HepG2 (cell line): ENCODE data around the gene KIAA0825. TPM values are rescaled to one million over a fixed set of nuclear protein-coding genes. Genes with fewer than 3 reads are reported as not detected.

Source experiments
- CREB1 ChIP-seq, 2 experiments: fragments of 450-650 bp in 1 of 2; IDR thresholded peaks; 2 replicates each; pipeline ENCODE4 v1.6.1; 2016 to 2017; ENCODE audit warnings: control low read depth in 1 of 2, mild to moderate bottlenecking in 1 of 2, missing compliant biosample characterization in 1 of 2, missing genetic modification characterization in 1 of 2
- GRHL1 ChIP-seq: sonication (generic); formaldehyde crosslinking; conservative IDR thresholded peaks from 2 replicates; pipeline ENCODE4 v1.8.0; 2022; ENCODE audit warnings: missing genetic modification reagents
- POLR2AphosphoS5 ChIP-seq: IDR thresholded peaks from 2 replicates; pipeline ENCODE4 v1.6.1; 2012; ENCODE audit warnings: low read depth, low read length
- PRPF4 ChIP-seq: fragments of 200-400 bp; formaldehyde crosslinking; IDR thresholded peaks from 2 replicates; pipeline ENCODE4 v1.6.1; 2016; ENCODE audit warnings: low read length, low read depth; ENCODE audit not compliant: poor library complexity, severe bottlenecking
- RARG ChIP-seq: sonication (generic); formaldehyde crosslinking; IDR thresholded peaks from 2 replicates; pipeline ENCODE4 v1.4.0; 2020; ENCODE audit warnings: low read depth, mild to moderate bottlenecking, missing genetic modification reagents
- RBFOX2 ChIP-seq: fragments of 200-400 bp; formaldehyde crosslinking; IDR thresholded peaks from 2 replicates; pipeline ENCODE4 v1.6.1; 2017; ENCODE audit warnings: low read depth, mild to moderate bottlenecking, low read length
- SETDB1 ChIP-seq: sonication (generic); formaldehyde crosslinking; IDR thresholded peaks from 2 replicates; pipeline ENCODE4 v1.5.1; 2020; ENCODE audit warnings: missing genetic modification reagents, mild to moderate bottlenecking, borderline replicate concordance
- SKIL ChIP-seq: sonication (generic); formaldehyde crosslinking; IDR thresholded peaks from 2 replicates; pipeline ENCODE4 v1.8.0; 2022; ENCODE audit warnings: missing genetic modification reagents, mild to moderate bottlenecking, moderate library complexity, borderline replicate concordance
- SNAPC2 ChIP-seq: sonication (generic); formaldehyde crosslinking; IDR thresholded peaks from 2 replicates; pipeline ENCODE4 v1.8.1; 2022; ENCODE audit warnings: mild to moderate bottlenecking, missing genetic modification reagents
- WIZ ChIP-seq: sonication (generic); formaldehyde crosslinking; IDR thresholded peaks from 2 replicates; pipeline ENCODE4 v1.5.1; 2020; ENCODE audit warnings: mild to moderate bottlenecking, missing genetic modification reagents
- ZNF484 ChIP-seq: sonication (generic); formaldehyde crosslinking; IDR thresholded peaks from 2 replicates; pipeline ENCODE4 v1.5.1; 2020; ENCODE audit warnings: mild to moderate bottlenecking, low read depth, missing genetic modification reagents, borderline replicate concordance
- ZNF543 ChIP-seq: sonication (generic); formaldehyde crosslinking; IDR thresholded peaks from 2 replicates; pipeline ENCODE4 v1.4.0; 2020; ENCODE audit warnings: mild to moderate bottlenecking, missing genetic modification reagents
- ZNF550 ChIP-seq: sonication (generic); formaldehyde crosslinking; IDR thresholded peaks from 2 replicates; pipeline ENCODE4 v1.4.0; 2020; ENCODE audit warnings: mild to moderate bottlenecking, missing genetic modification reagents, borderline replicate concordance
- ZNF563 ChIP-seq: sonication (generic); formaldehyde crosslinking; IDR thresholded peaks from 2 replicates; pipeline ENCODE4 v1.8.0; 2022; ENCODE audit warnings: mild to moderate bottlenecking, moderate library complexity, missing genetic modification reagents
- ZSCAN21 ChIP-seq: sonication (generic); formaldehyde crosslinking; IDR thresholded peaks from 2 replicates; pipeline ENCODE4 v1.8.0; 2022; ENCODE audit warnings: mild to moderate bottlenecking, missing genetic modification reagents, moderate library complexity, borderline replicate concordance
- polyA plus RNA-seq, 8 experiments: library from polyadenylated mRNA; depleted of rRNA in 3 of 8; stranded (reverse) in 7 of 8; unstranded in 1 of 8; fragments of >200 nt; fragmentation: Illumina TruSeq in 4 of 8; extraction: Trizol in 4 of 8; gene quantifications; 2 replicates each; pipeline versions ENCODE4 v1.2.1 to v1.2.3, GENCODE V29; 2011 to 2016; ENCODE audit warnings: low read depth in 4 of 8, missing spikeins in 1 of 8, mixed read lengths in 1 of 8; ENCODE audit not compliant: insufficient read depth in 1 of 8
- total RNA-seq, 5 experiments: library from RNA; depleted of rRNA; stranded (reverse); fragments of >200 nt; fragmentation: Illumina TruSeq; extraction: Trizol; gene quantifications; 2 replicates each; pipeline ENCODE4 v1.2.3, GENCODE V29; 2016; ENCODE audit warnings: low read depth in 1 of 5
- TF ChIP-seq, protein P1 (sequence below): IDR thresholded peaks from 2 replicates; pipeline ENCODE4 v1.6.1; 2016; ENCODE audit warnings: missing genetic modification reagents, missing compliant biosample characterization
- TF ChIP-seq, protein P2 (sequence below): sonication (generic); formaldehyde crosslinking; IDR thresholded peaks from 2 replicates; pipeline ENCODE4 v1.4.0; 2020; ENCODE audit warnings: mild to moderate bottlenecking, missing genetic modification reagents
- TF ChIP-seq, protein P3 (sequence below): sonication (generic); formaldehyde crosslinking; IDR thresholded peaks from 2 replicates; pipeline ENCODE4 v1.4.0; 2020; ENCODE audit warnings: missing genetic modification reagents

KIAA0825 gene
- total and polyA plus RNA-seq, 2 of the 13 experiments (the other 11 are each of a cell fraction or from before 2014, with no cell fraction given), result 0.05 to 0.51 TPM

- TF ChIP-seq RARG (CRISPR knock-in tag), result peak; percentile 86; the same call in 1 of the 2 replicates
- TF ChIP-seq CREB1 (IDR thresholded peaks at IDR 0.05), result peak; percentile 93
- peak; percentile 98 for TF ChIP-seq CREB1 (CRISPR knock-in tag; IDR thresholded peaks at IDR 0.05)
- peak; percentile 69 for TF ChIP-seq POLR2AphosphoS5
- TF ChIP-seq SNAPC2 (CRISPR knock-in tag), result no peak
- TF ChIP-seq, protein P1, sequence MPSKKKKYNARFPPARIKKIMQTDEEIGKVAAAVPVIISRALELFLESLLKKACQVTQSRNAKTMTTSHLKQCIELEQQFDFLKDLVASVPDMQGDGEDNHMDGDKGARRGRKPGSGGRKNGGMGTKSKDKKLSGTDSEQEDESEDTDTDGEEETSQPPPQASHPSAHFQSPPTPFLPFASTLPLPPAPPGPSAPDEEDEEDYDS, result peak; percentile 80
- peak; percentile 75; the same call in 1 of the 2 replicates for TF ChIP-seq ZNF563 (CRISPR knock-in tag)
- TF ChIP-seq, protein P2, sequence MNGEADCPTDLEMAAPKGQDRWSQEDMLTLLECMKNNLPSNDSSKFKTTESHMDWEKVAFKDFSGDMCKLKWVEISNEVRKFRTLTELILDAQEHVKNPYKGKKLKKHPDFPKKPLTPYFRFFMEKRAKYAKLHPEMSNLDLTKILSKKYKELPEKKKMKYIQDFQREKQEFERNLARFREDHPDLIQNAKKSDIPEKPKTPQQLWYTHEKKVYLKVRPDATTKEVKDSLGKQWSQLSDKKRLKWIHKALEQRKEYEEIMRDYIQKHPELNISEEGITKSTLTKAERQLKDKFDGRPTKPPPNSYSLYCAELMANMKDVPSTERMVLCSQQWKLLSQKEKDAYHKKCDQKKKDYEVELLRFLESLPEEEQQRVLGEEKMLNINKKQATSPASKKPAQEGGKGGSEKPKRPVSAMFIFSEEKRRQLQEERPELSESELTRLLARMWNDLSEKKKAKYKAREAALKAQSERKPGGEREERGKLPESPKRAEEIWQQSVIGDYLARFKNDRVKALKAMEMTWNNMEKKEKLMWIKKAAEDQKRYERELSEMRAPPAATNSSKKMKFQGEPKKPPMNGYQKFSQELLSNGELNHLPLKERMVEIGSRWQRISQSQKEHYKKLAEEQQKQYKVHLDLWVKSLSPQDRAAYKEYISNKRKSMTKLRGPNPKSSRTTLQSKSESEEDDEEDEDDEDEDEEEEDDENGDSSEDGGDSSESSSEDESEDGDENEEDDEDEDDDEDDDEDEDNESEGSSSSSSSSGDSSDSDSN (CRISPR knock-in tag), result peak; percentile 86
- TF ChIP-seq ZNF543 (CRISPR knock-in tag), result peak; percentile 76
- TF ChIP-seq, protein P3, sequence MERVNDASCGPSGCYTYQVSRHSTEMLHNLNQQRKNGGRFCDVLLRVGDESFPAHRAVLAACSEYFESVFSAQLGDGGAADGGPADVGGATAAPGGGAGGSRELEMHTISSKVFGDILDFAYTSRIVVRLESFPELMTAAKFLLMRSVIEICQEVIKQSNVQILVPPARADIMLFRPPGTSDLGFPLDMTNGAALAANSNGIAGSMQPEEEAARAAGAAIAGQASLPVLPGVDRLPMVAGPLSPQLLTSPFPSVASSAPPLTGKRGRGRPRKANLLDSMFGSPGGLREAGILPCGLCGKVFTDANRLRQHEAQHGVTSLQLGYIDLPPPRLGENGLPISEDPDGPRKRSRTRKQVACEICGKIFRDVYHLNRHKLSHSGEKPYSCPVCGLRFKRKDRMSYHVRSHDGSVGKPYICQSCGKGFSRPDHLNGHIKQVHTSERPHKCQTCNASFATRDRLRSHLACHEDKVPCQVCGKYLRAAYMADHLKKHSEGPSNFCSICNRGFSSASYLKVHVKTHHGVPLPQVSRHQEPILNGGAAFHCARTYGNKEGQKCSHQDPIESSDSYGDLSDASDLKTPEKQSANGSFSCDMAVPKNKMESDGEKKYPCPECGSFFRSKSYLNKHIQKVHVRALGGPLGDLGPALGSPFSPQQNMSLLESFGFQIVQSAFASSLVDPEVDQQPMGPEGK (CRISPR knock-in tag), result peak; percentile 82
- TF ChIP-seq ZNF484 (CRISPR knock-in tag), result no peak
- TF ChIP-seq GRHL1 (CRISPR knock-in tag), result no peak
- TF ChIP-seq PRPF4, result no peak
- TF ChIP-seq RBFOX2, result peak; percentile 88
- TF ChIP-seq WIZ, result no peak; the same call in 1 of the 2 replicates
- TF ChIP-seq ZSCAN21 (CRISPR knock-in tag), result 0 out of 2 replicates have a peak, but pooled peaks have one; percentile 58
- no peak for TF ChIP-seq ZNF550 (CRISPR knock-in tag)
- peak; percentile 49; the same call in 1 of the 2 replicates for TF ChIP-seq SKIL (CRISPR knock-in tag)
- no peak for TF ChIP-seq SETDB1 (CRISPR knock-in tag)
Measured at GRCh38 chr5:94111209-94112004, 507.0 kb downstream of the KIAA0825 start (continued).
